Stomach (tissue), 4 donors: Measurements from ENCODE around the gene DGCR2.

Experiments used
- CTCF ChIP-seq, 7 experiments: fragments of 450-650 bp in 4 of 7; fragments of 200-600 bp in 3 of 7; sonication (generic) in 3 of 7; IDR thresholded peaks; one replicate each; pipeline ENCODE4 v1.5.1; 2016 to 2019; ENCODE audit warnings: antibody characterized with exemption in 7 of 7, control low read depth in 2 of 7, mild to moderate bottlenecking in 1 of 7
- EP300 ChIP-seq: sonication (generic); formaldehyde crosslinking; IDR thresholded peaks from one replicate; pipeline ENCODE4 v1.6.1; 2017; ENCODE audit warnings: antibody characterized with exemption
- POLR2A ChIP-seq, 4 donors: fragments of 450-650 bp; IDR thresholded peaks; one replicate each; pipeline ENCODE4 v1.6.1; 2016; ENCODE audit warnings: antibody characterized with exemption in 4 of 4, control low read depth in 2 of 4, mild to moderate bottlenecking in 1 of 4, moderate library complexity in 1 of 4
- POLR2AphosphoS5 ChIP-seq, 3 donors: sonication (generic); formaldehyde crosslinking; IDR thresholded peaks; one replicate each; pipeline ENCODE4 v1.6.1; 2016; ENCODE audit warnings: antibody characterized with exemption in 3 of 3

DNA sequence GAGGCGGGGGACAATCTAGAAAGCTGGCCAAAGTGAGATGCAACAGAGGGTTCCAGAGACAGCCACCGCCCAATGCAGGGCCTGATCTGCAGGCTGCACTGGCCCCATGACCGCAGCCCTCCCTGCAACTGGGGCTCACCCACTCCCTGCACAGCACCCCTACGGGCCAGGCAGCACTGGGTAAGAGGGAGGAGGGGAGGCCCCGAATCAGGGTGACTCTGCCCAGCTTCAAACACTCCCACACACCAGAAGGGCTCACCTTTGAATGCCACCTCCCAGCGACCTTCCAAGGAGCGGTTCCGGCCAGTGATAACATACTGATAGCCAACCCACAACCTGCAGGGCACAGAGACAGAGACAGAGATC, 59.3 kb downstream of the DGCR2 start:
- TF ChIP-seq POLR2A (IDR thresholded peaks at IDR 0.05) (no peak), CTCF (IDR thresholded peaks at IDR 0.05) (no peak), POLR2AphosphoS5 (IDR thresholded peaks at IDR 0.05) (no peak), EP300 (no peak)
